Germinal center (tissue), 1 donor: ENCODE measurements around the gene NLRX1.
"Not testable (repeated sequence)": the region's sequence is repeated elsewhere in the genome, so short reads cannot be mapped to it uniquely, and the experiment has no call there.

Source experiments
- DNase-seq: peaks from one replicate; pipeline ENCODE4 v3.0.0; 2012; ENCODE audit warnings: mixed read lengths, low spot score

Gene NLRX1

GRCh38 chr11:119153049-119153818 is 15.3 kb upstream of the NLRX1 start:
- no peak for DNase-seq

GRCh38 chr11:119154178-119154577 is 14.3 kb upstream of the NLRX1 start:
- DNase-seq: no peak

GRCh38 chr11:119155733-119156492 is 12.6 kb upstream of the NLRX1 start:
- no peak for DNase-seq

- no peak for DNase-seq
Measured at GRCh38 chr11:119156496-119156895, 12.0 kb upstream of the NLRX1 start.

GRCh38 chr11:119157063-119157462 is 11.5 kb upstream of the NLRX1 start:
- no peak for DNase-seq

- no peak for DNase-seq
Measured at GRCh38 chr11:119158467-119158866, 10.1 kb upstream of the NLRX1 start.

GRCh38 chr11:119160151-119160550 is 8.4 kb upstream of the NLRX1 start:
- no peak for DNase-seq

GRCh38 chr11:119161871-119162270 is 6.7 kb upstream of the NLRX1 start:
- no peak for DNase-seq

- DNase-seq: no peak
Measured at GRCh38 chr11:119166368-119167076, 2.0 kb upstream of the NLRX1 start.

- DNase-seq: not testable (repeated sequence)
Measured at GRCh38 chr11:119167077-119167458, 1.5 kb upstream of the NLRX1 start.

- no peak for DNase-seq
Measured at GRCh38 chr11:119167933-119168332, 592 bp upstream of the NLRX1 start.

GRCh38 chr11:119169282-119169719 is 776 bp downstream of the NLRX1 start:
- peak; percentile 42 for DNase-seq

GRCh38 chr11:119172513-119172912 is 4.0 kb downstream of the NLRX1 start:
- no peak for DNase-seq

- no peak for DNase-seq
Measured at GRCh38 chr11:119173453-119173852, 4.9 kb downstream of the NLRX1 start.

GRCh38 chr11:119175493-119176077 is 7.1 kb downstream of the NLRX1 start:
- no peak for DNase-seq

GRCh38 chr11:119178166-119178680 is 9.7 kb downstream of the NLRX1 start:
- DNase-seq: no peak

- no peak for DNase-seq
Measured at GRCh38 chr11:119179342-119179741, 10.8 kb downstream of the NLRX1 start.

GRCh38 chr11:119179983-119180382 is 11.5 kb downstream of the NLRX1 start:
- DNase-seq: no peak

GRCh38 chr11:119180729-119181676 is 12.5 kb downstream of the NLRX1 start:
- no peak for DNase-seq

- no peak for DNase-seq
Measured at GRCh38 chr11:119181677-119182412, 13.3 kb downstream of the NLRX1 start.
